ENCODE data around the gene TP53I13.
"Not testable (repeated sequence)": the region's sequence is repeated elsewhere in the genome, so short reads cannot be mapped to it uniquely, and the experiment has no call there.

TP53I13 gene
- total RNA-seq = 10.3 to 44.2 (median 20.8) reads per million in 17 experiments

- DNase-seq = peak; percentile 68 to 93 (median 80)
Observed at GRCh38 chr17:29568331-29569244, at the start of gene TP53I13. Gene TP53I13, plus strand, starts transcription at chr17:29568701. Its CDS starts 58 bp downstream, at chr17:29568759.

- no peak for DNase-seq
Observed at GRCh38 chr17:29524692-29525091, 43.8 kb upstream of the TP53I13 start.

GRCh38 chr17:29526322-29526721 is 42.2 kb upstream of the TP53I13 start:
- no peak for DNase-seq

- no peak for DNase-seq
Observed at GRCh38 chr17:29533976-29534375, 34.5 kb upstream of the TP53I13 start.

GRCh38 chr17:29544066-29544465 is 24.4 kb upstream of the TP53I13 start:
- DNase-seq = no peak

GRCh38 chr17:29546085-29546484 is 22.4 kb upstream of the TP53I13 start:
- DNase-seq = no peak

GRCh38 chr17:29546830-29547229 is 21.7 kb upstream of the TP53I13 start:
- no peak for DNase-seq

- no peak for DNase-seq
Observed at GRCh38 chr17:29549177-29549923, 19.2 kb upstream of the TP53I13 start.

- DNase-seq = no peak
Observed at GRCh38 chr17:29555840-29556239, 12.7 kb upstream of the TP53I13 start.

- no peak for DNase-seq
Observed at GRCh38 chr17:29557085-29557738, 11.3 kb upstream of the TP53I13 start.

- no peak for DNase-seq
Observed at GRCh38 chr17:29557739-29558116, 10.8 kb upstream of the TP53I13 start.

- DNase-seq = not testable (repeated sequence)
Observed at GRCh38 chr17:29558139-29558538, 10.4 kb upstream of the TP53I13 start.

- DNase-seq = no peak
Observed at GRCh38 chr17:29559640-29560039, 8.9 kb upstream of the TP53I13 start.

- peak; percentile 65 to 87 (median 77) for DNase-seq
Observed at GRCh38 chr17:29560316-29560715, 8.2 kb upstream of the TP53I13 start.

- DNase-seq = peak; percentile 75 to 85 (median 82)
Observed at GRCh38 chr17:29561554-29562517, 6.7 kb upstream of the TP53I13 start.

- DNase-seq = peak in 3 of 4 experiments; percentile 18 to 36 (median 18)
Observed at GRCh38 chr17:29562615-29563014, 5.9 kb upstream of the TP53I13 start.

GRCh38 chr17:29563816-29564215 is 4.7 kb upstream of the TP53I13 start:
- no peak for DNase-seq

GRCh38 chr17:29565643-29566472 is 2.6 kb upstream of the TP53I13 start:
- peak; percentile 15 to 67 (median 42) for DNase-seq

GRCh38 chr17:29566473-29567303 is 1.8 kb upstream of the TP53I13 start, which contains the start of gene ABHD15:
Gene ABHD15, minus strand, starts transcription at chr17:29567037. Its CDS starts 71 bp downstream, at chr17:29566966.
- peak; percentile 87 to 95 (median 91) for DNase-seq

GRCh38 chr17:29567304-29567553 is 1.3 kb upstream of the TP53I13 start:
- no peak for DNase-seq

Data from suppressor macrophage (primary cell).